HG03196 (cell line): ENCODE results near the gene YWHAG.
"Not testable (repeated sequence)": the region's sequence is repeated elsewhere in the genome, so short reads cannot be mapped to it uniquely, and the experiment has no call there.

Experiments
- ATAC-seq: cut with Tn5 transposase; IDR thresholded peaks from one replicate; pipeline ENCODE4 v1.9.1; 2021; ENCODE audit not compliant: unreplicated experiment

The YWHAG gene

GRCh38 chr7:76300166-76300731 lies 58.5 kb downstream of the YWHAG start:
- no peak for ATAC-seq

GRCh38 chr7:76296743-76297740 lies 61.7 kb downstream of the YWHAG start:
- ATAC-seq: no peak

GRCh38 chr7:76294344-76295024 lies 64.3 kb downstream of the YWHAG start:
- peak; percentile 48 for ATAC-seq

GRCh38 chr7:76293407-76293901 lies 65.3 kb downstream of the YWHAG start:
- ATAC-seq: no peak

- ATAC-seq: not testable (repeated sequence)
Observed at GRCh38 chr7:76292911-76293310, 65.9 kb downstream of the YWHAG start.

- no peak for ATAC-seq
Observed at GRCh38 chr7:76292213-76292573, 66.6 kb downstream of the YWHAG start.

GRCh38 chr7:76291351-76292212 lies 67.2 kb downstream of the YWHAG start:
- peak; percentile 81 for ATAC-seq

GRCh38 chr7:76290847-76291350 lies 67.9 kb downstream of the YWHAG start:
- not testable (repeated sequence) for ATAC-seq

- no peak for ATAC-seq
Observed at GRCh38 chr7:76286842-76287403, 71.9 kb downstream of the YWHAG start.

GRCh38 chr7:76285604-76286374 lies 73.0 kb downstream of the YWHAG start:
- ATAC-seq: no peak

- ATAC-seq: no peak
Observed at GRCh38 chr7:76283254-76284159, 75.3 kb downstream of the YWHAG start.

- no peak for ATAC-seq
Observed at GRCh38 chr7:76282344-76283253, 76.2 kb downstream of the YWHAG start.

GRCh38 chr7:76281706-76282343 lies 77.0 kb downstream of the YWHAG start:
- ATAC-seq: no peak

- ATAC-seq: no peak
Observed at GRCh38 chr7:76281006-76281705, 77.6 kb downstream of the YWHAG start.

GRCh38 chr7:76280408-76280807 lies 78.4 kb downstream of the YWHAG start:
- no peak for ATAC-seq

GRCh38 chr7:76278540-76278939 lies 80.3 kb downstream of the YWHAG start:
- no peak for ATAC-seq
